ENCODE data around the gene GTSE1.

The GTSE1 gene

GRCh38 chr22:46274381-46274780 is 22.3 kb upstream of the GTSE1 start:
- DNase-seq, result no peak

GRCh38 chr22:46275455-46276122 is 21.1 kb upstream of the GTSE1 start:
- no peak for DNase-seq

- no peak for DNase-seq
Observed at GRCh38 chr22:46276563-46276962, 20.1 kb upstream of the GTSE1 start.

GRCh38 chr22:46278656-46279645 is 17.7 kb upstream of the GTSE1 start:
- no peak for DNase-seq

- DNase-seq, result no peak
Observed at GRCh38 chr22:46280063-46280817, 16.4 kb upstream of the GTSE1 start.

GRCh38 chr22:46280999-46281623 is 15.6 kb upstream of the GTSE1 start:
- DNase-seq, result no peak

GRCh38 chr22:46281866-46282678 is 14.6 kb upstream of the GTSE1 start:
- no peak for DNase-seq

- DNase-seq, result no peak
Observed at GRCh38 chr22:46286006-46286405, 10.7 kb upstream of the GTSE1 start.

GRCh38 chr22:46286941-46287872 is 9.5 kb upstream of the GTSE1 start:
- DNase-seq, result no peak

- DNase-seq, result peak; percentile 6
Observed at GRCh38 chr22:46287873-46288751, 8.6 kb upstream of the GTSE1 start.

GRCh38 chr22:46288846-46289243 is 7.8 kb upstream of the GTSE1 start:
- no peak for DNase-seq

GRCh38 chr22:46289244-46289891 is 7.3 kb upstream of the GTSE1 start:
- DNase-seq, result no peak

- no peak for DNase-seq
Observed at GRCh38 chr22:46290121-46290842, 6.4 kb upstream of the GTSE1 start.

- no peak for DNase-seq
Observed at GRCh38 chr22:46290843-46291785, 5.6 kb upstream of the GTSE1 start.

- DNase-seq, result no peak
Observed at GRCh38 chr22:46292173-46292572, 4.5 kb upstream of the GTSE1 start.

GRCh38 chr22:46292732-46293131 is 3.9 kb upstream of the GTSE1 start:
- DNase-seq, result no peak

- DNase-seq, result no peak
Observed at GRCh38 chr22:46293577-46294260, 3.0 kb upstream of the GTSE1 start.
